Stimulated activated CD8-positive, alpha-beta memory T cell treated with anti-CD3 and anti-CD28 coated beads, Interleukin-4, amount 100 ng/mL, for 48 hours (primary cell): Measurements from ENCODE around the gene ARHGAP26.
"Not testable (repeated sequence)": the region's sequence is repeated elsewhere in the genome, so short reads cannot be mapped to it uniquely, and the experiment has no call there.

Experiments
- DNase-seq: peaks from one replicate; pipeline ENCODE4 v3.0.0-alpha.2; 2020

The ARHGAP26 gene

GRCh38 chr5:142911775-142912174 is 141.6 kb downstream of the ARHGAP26 start:
- DNase-seq: no peak

GRCh38 chr5:142913728-142914338 is 143.7 kb downstream of the ARHGAP26 start:
- no peak for DNase-seq

- DNase-seq: no peak
Measured at GRCh38 chr5:142915038-142915437, 144.9 kb downstream of the ARHGAP26 start.

DNA sequence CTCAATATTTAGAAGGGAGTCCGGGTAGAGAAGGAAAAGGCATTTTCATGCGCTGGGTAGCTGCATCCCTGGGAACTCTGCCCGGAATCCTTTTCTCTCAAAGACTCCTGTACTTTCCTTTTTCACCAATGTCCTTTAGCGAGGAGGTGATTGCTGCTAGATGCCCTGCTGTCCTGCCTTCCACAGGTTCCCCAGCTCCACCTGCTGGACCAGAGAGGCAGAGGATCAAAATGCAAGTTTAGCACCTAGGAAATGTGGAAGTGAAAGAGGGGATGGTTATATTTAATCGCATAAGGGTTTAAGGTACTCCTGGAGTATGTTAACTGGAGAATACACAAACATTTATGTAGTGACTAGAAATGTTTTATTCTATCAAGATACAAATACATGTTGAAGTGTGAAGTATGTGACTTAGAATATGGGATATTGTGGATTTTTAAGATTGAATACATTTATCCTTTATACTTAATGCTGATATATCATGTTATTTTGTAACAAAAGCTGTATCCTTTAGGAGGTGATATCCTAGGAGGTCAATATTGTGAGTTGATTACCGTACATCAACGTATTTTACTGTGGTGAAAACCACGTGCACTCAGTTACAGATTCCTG is 145.7 kb downstream of the ARHGAP26 start:
- DNase-seq: peak; percentile 30

GRCh38 chr5:142918959-142919635 is 148.9 kb downstream of the ARHGAP26 start:
- no peak for DNase-seq

DNA sequence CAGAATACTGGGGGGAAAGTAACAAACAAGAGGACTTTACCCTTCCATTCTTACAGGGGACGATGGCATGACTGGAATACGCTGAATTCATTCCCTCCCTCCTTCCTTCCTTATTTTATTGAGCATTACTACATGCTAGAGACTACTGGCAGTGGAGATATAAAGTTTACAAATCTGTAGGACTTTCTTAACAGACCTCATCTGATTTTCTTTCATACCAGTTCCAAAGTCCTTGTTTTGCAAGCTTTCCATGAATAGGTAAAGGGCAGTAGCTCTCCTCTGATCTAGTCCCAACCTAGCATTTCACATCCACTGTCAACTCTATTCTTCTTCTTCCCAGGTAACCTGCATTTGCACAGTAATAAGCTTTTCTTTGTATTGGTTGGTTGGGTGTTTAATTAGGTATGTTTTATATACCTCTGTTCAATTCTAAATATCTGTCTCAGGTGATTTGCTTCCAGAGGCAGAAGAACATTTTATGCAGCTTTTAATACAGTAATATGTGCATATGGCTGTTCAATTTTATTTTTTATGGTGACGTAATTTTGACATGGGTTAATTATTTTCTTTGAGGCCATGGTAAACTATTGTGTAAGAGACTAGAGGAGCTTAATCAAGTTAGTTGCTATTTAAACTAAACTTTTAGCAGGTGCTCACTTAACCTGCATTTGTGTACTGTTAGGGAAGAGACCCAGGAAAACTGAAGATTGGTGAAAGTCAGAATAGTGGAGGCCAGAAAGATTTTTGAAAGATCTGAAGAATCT is 150.9 kb downstream of the ARHGAP26 start:
- no peak for DNase-seq

DNA sequence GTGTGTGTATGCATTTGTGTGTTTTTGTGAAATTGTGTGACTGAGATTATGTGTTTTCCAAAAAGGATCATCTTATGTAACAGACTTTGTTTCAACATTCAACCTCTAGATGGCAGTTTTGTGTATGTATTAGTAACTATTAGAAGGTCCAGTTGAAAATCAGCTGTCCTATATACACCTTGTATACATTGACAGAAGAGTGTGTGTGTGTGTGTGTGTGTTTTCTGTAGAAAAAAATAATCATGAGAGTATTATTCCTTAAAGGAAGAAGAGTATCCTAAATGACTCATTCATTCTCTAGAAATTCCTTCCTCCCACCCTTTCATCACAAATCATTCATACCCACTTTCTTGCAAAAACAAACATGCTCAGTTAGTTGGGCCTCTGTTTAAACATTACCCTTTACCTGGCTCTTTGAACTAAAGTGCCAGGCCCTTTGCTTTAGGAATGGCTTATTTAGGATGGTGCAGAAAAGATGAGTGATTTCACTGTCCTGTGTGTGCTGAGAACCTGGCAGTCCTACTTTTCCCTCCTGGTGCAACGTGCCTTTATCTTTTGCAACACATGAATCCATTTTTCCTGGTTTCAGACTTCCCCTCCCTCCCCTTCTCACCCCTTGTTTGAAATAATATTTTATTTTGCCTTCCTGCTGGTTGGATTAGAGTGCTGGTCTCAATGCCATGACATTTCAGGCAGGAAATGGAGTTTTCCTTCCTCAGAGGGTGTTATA is 152.2 kb downstream of the ARHGAP26 start:
- DNase-seq: no peak

GRCh38 chr5:142924135-142924883 is 154.1 kb downstream of the ARHGAP26 start:
- DNase-seq: no peak

GRCh38 chr5:142925795-142926194 is 155.6 kb downstream of the ARHGAP26 start:
- no peak for DNase-seq

GRCh38 chr5:142926549-142926948 is 156.4 kb downstream of the ARHGAP26 start:
- DNase-seq: no peak

DNA sequence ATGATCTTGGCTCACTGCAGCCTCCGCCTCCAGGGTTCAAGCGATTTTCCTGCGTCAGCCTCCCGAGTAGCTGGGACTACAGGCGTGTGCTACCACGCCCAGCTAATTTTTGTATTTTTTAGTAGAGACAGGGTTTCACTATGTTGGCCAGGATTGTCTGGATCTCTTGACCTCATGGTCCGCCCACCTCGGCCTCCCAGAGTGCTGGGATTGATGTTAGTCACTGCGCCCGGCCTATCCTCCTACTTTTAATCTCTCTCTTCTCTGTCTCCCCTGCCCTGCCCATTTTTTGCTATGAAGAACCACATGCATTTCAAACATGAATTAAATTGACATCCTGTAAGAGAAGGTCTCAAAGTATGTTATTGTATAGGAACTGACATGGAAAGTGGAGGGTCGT is 158.8 kb downstream of the ARHGAP26 start:
- DNase-seq: not testable (repeated sequence)

GRCh38 chr5:142929587-142929986 is 159.4 kb downstream of the ARHGAP26 start:
- no peak for DNase-seq

DNA sequence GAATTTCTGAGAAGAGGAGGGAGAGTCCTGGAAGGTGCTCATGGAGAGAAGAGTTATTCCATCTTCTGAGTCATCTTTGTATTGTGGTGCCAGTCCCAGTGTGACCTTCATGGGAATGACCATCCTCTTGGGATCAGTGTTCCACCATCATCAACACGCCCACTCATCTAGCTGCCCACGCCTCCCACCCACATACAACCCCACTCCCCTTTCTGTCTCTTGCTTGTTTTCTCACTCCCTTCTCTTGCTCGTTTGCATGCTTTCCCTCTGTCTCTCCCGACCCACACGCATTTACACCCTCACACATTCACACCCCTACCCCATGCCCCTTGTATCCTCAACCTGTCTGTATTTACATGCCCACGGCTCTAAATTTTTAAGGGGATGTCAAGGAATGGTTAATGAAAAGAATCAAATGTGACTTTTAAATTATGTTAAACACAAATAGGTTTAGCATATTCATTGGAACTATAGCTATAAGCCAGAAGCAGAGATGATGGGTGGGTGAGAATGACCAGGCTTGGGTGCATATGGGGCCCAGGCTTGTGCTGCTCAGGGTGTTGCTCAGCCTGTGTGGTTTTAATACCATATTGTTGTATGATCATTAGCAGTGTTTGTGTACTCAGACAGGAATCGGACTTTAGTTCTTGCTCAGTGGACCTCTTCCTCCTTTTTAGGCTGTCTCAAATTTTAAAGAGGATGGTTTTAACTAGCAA is 160.4 kb downstream of the ARHGAP26 start:
- no peak for DNase-seq

DNA sequence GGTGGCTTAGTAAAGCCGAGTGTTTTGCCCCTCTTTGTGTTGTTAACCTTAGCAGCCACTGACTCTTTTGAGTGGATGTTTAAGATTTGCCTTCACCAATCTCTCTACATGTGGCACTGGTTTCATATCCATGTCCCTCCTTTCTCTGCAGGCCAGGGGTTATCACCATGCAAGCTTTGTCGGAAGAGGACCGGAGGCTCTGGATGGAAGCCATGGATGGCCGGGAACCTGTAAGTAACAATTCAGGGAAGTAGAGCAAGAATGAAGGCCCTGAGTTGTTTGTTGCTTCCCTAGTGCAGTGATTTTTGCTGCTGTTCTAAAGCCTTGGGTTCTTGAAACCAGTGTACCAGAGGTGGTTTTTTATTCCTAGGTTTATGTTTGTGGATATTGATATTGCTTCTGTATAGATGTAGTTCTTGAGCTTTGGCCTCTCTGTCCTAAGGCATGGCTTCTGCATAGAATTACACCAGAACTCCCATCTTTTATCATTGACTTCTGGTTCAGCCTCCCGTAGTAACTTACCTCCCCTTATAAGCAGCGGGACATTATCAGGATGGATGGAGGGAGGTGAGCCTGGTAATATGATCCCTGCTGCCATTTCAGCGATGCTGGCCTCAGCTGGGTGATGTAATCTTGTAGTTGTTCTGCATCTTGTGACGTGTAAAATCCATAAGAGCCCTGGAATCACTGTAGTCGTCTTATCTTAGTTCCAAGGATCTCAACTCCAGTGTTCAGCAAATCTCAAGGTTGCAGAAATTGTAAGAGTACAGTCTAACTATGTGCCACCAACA is 161.9 kb downstream of the ARHGAP26 start:
- DNase-seq: no peak

DNA sequence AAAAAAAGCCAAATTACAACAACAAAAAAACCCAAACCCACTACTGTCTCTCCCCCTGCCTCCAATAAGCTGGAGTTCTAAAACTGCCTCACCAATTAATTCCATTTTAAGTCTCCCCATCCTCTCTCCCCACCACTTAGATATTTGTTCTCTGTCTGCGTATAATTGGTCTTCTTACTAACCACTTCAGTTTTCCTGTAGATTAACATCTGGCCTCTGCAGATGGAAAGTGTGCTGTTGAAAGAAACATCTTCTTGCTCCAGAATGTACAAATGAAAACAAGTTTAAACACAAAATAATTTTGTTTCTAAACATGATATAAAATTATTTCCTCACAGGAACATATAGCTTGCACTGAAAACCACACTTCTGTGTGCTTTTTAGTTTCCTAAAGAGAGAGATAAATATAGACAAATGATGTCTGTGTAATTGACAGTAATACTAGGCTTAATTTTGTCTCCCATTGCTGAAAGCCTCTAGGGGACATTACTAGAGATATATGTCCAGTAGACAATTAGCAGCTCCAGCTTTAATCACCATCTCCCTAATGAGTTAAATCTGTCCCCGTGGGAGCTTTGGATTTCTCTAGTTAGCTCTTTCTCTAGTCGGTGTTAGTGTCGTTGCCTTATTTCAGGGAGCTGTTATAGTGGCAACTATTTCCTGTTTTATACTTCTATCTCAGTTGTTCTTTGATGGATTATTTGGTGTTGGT is 164.0 kb downstream of the ARHGAP26 start:
- DNase-seq: no peak

DNA sequence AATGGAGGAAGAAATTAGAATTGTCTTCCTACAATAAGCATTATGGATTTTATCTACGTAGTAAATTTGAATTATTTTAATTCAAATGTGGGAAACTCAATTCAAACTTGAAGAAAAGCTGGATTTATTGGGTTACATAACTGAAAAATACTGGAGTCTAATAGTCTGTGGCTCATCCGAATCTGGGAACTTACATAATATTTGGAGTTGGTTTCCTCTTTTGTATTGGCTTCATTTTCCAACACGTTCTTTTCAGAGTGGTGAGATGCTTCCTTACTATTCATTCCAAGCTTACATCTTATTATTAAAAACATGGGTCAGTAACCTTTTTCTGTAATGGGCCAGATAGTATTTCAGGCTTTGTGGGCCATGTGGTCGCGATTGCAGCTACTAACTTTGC is 164.8 kb downstream of the ARHGAP26 start:
- no peak for DNase-seq

- DNase-seq: no peak
Measured at GRCh38 chr5:142937374-142937773, 167.2 kb downstream of the ARHGAP26 start.

- DNase-seq: no peak
Measured at GRCh38 chr5:142938266-142938880, 168.2 kb downstream of the ARHGAP26 start.

- DNase-seq: no peak
Measured at GRCh38 chr5:142939006-142939405, 168.8 kb downstream of the ARHGAP26 start.
